ENCODE measurements around the gene USP13. TPM values are rescaled to one million over a fixed set of nuclear protein-coding genes. Genes with fewer than 3 reads are reported as not detected.

Gene USP13
- total and polyA plus RNA-seq, 2 donors (not counting 1 experiment from before 2014, with no cell fraction given) = 1.9 to 13.2 TPM

- Histone ChIP-seq H3K4me3 (ENCODE audit: control extremely low read depth in 1 of 5, extremely low read depth in 1 of 5, insufficient read depth in 1 of 5, low read depth in 2 of 5, low read length in 4 of 5) (no peak overlapping the region), H3K79me2 (ENCODE audit: control insufficient read depth, insufficient read depth, low read length) (peaks cover 54% of the 10 kb centered on the region), H2AFZ (ENCODE audit: insufficient read depth, low read depth, low read length, poor library complexity, severe bottlenecking) (no peak overlapping the region), H4K20me1 (ENCODE audit: control insufficient read depth, insufficient read depth, low read length, poor library complexity, severe bottlenecking) (peaks cover 7% of the 10 kb centered on the region), H3K36me3 (replicated peaks in 1 of 2; ENCODE audit: control extremely low read depth in 1 of 2, control insufficient read depth in 1 of 2, extremely low read depth in 1 of 2, insufficient read depth in 2 of 2, low read length in 1 of 2) (no peaks in the 10 kb centered on the region), H3K9me3 (ENCODE audit: control extremely low read depth in 1 of 3, control insufficient read depth in 2 of 3, insufficient read depth in 1 of 3, low read length in 2 of 3) (no peaks in the 10 kb centered on the region), H3K4me1 (ENCODE audit: control insufficient read depth in 2 of 2, insufficient read depth in 2 of 2, low read length in 2 of 2) (no peaks in the 10 kb centered on the region), H3K4me2 (replicated peaks; ENCODE audit: low read depth, low read length, poor library complexity, severe bottlenecking) (no peak overlapping the region), H3K27me3 (replicated peaks in 1 of 4; ENCODE audit: control extremely low read depth in 1 of 4, control insufficient read depth in 3 of 4, insufficient read depth in 4 of 4, low read length in 3 of 4) (no peaks in the 10 kb centered on the region), H3K27ac (ENCODE audit: low read length in 2 of 2) (no peak overlapping the region), H3K9ac (ENCODE audit: low read length) (no peak overlapping the region)
- H3K4me1 Mint-ChIP-seq = no peaks in the 10 kb centered on the region
- no peaks in the 10 kb centered on the region for H3K27me3 Mint-ChIP-seq
- WGBS (ENCODE audit: insufficient coverage) = no CpG with 5 or more reads among the region's 1 CpG
- intact Hi-C loops (cut with micrococcal nuclease) = no loop called here
- DNase-seq = no peak
- H3K27ac Mint-ChIP-seq = no peak overlapping the region
- ChIA-PET CTCF (no interaction called here), POLR2A (no interaction called here)
- H3K9me3 Mint-ChIP-seq (ENCODE audit: insufficient read depth) = no peaks in the 10 kb centered on the region
- no peak for ATAC-seq (ENCODE audit: low read depth)
- H3K4me3 Mint-ChIP-seq = no peak overlapping the region
- TF ChIP-seq EZH2 (IDR thresholded peaks at IDR 0.05; ENCODE audit: borderline replicate concordance, insufficient read depth, low read depth, low read length, poor library complexity, severe bottlenecking) = no peak
Observed at GRCh38 chr3:179668429-179668828, 15.6 kb downstream of the USP13 start.

GRCh38 chr3:179670311-179670710, 17.5 kb downstream of the USP13 start:
- intact Hi-C loops (cut with micrococcal nuclease) = no loop called here
- no peak overlapping the region for H3K9ac ChIP-seq (ENCODE audit: low read length)
- H3K4me2 ChIP-seq (replicated peaks; ENCODE audit: low read depth, low read length, poor library complexity, severe bottlenecking) = no peak overlapping the region
- WGBS (ENCODE audit: insufficient coverage) = 95% methylated on average over 8 of the region's 8 CpGs
- ChIA-PET CTCF (no interaction called here), POLR2A (no interaction called here)
- Mint-ChIP-seq H3K9me3 (ENCODE audit: insufficient read depth) (no peaks in the 10 kb centered on the region), H3K4me3 (no peak overlapping the region), H3K27me3 (no peaks in the 10 kb centered on the region), H3K4me1 (no peaks in the 10 kb centered on the region), H3K27ac (no peak overlapping the region)
- no peak overlapping the region for H3K4me3 ChIP-seq (ENCODE audit: control extremely low read depth in 1 of 5, extremely low read depth in 1 of 5, insufficient read depth in 1 of 5, low read depth in 2 of 5, low read length in 4 of 5)
- H3K27ac ChIP-seq (ENCODE audit: low read length in 2 of 2) = no peak overlapping the region
- no peaks in the 10 kb centered on the region for H4K20me1 ChIP-seq (ENCODE audit: control insufficient read depth, insufficient read depth, low read length, poor library complexity, severe bottlenecking)
- no peaks in the 10 kb centered on the region for H3K36me3 ChIP-seq (replicated peaks in 1 of 2; ENCODE audit: control extremely low read depth in 1 of 2, control insufficient read depth in 1 of 2, extremely low read depth in 1 of 2, insufficient read depth in 2 of 2, low read length in 1 of 2)
- H3K27me3 ChIP-seq (replicated peaks in 1 of 4; ENCODE audit: control extremely low read depth in 1 of 4, control insufficient read depth in 3 of 4, insufficient read depth in 4 of 4, low read length in 3 of 4) = no peaks in the 10 kb centered on the region
- no peak overlapping the region for H2AFZ ChIP-seq (ENCODE audit: insufficient read depth, low read depth, low read length, poor library complexity, severe bottlenecking)
- H3K79me2 ChIP-seq (ENCODE audit: control insufficient read depth, insufficient read depth, low read length) = peaks cover 40% of the 10 kb centered on the region
- no peak for ATAC-seq (ENCODE audit: low read depth)
- DNase-seq = no peak
- TF ChIP-seq CTCF (IDR thresholded peaks at IDR 0.05) (no peak), EZH2 (IDR thresholded peaks at IDR 0.05; ENCODE audit: borderline replicate concordance, insufficient read depth, low read depth, low read length, poor library complexity, severe bottlenecking) (no peak)
- no peaks in the 10 kb centered on the region for H3K9me3 ChIP-seq (ENCODE audit: control extremely low read depth in 1 of 3, control insufficient read depth in 2 of 3, insufficient read depth in 1 of 3, low read length in 2 of 3)
- no peaks in the 10 kb centered on the region for H3K4me1 ChIP-seq (ENCODE audit: control insufficient read depth in 2 of 2, insufficient read depth in 2 of 2, low read length in 2 of 2)
